ENCODE data around the gene CDC25B. TPM values are rescaled to one million over a fixed set of nuclear protein-coding genes. Genes with fewer than 3 reads are reported as not detected.

Gene CDC25B
- total and polyA plus RNA-seq, 2 of the 13 experiments (the other 11 are each of a cell fraction or from before 2014, with no cell fraction given) = 14.5 to 19.4 TPM

- TF ChIP-seq ARID5B (CRISPR knock-in tag; IDR thresholded peaks at IDR 0.05) = no peak
- TF ChIP-seq ELF1 (CRISPR knock-in tag; IDR thresholded peaks at IDR 0.05) = no peak
- 0 out of 2 replicates have a peak, but pooled peaks have one; percentile 9 for TF ChIP-seq ATF7-NPFF (CRISPR knock-in tag; IDR thresholded peaks at IDR 0.05; ENCODE audit: low read depth)
- TF ChIP-seq BRCA1 (CRISPR knock-in tag; IDR thresholded peaks at IDR 0.05) = no peak
- peak; percentile 67; the same call in 1 of the 2 replicates for TF ChIP-seq AHR (CRISPR knock-in tag; IDR thresholded peaks at IDR 0.05)
- TF ChIP-seq MEIS2 (CRISPR knock-in tag; IDR thresholded peaks at IDR 0.05) = no peak; the same call in 1 of the 2 replicates
- TF ChIP-seq ZNF879 (CRISPR knock-in tag; IDR thresholded peaks at IDR 0.05) = no peak
- no peak; the same call in 1 of the 2 replicates for TF ChIP-seq ZBTB34 (CRISPR knock-in tag; IDR thresholded peaks at IDR 0.05)
- TF ChIP-seq ZNF7 (CRISPR knock-in tag; IDR thresholded peaks at IDR 0.05) = no peak
- no peak for TF ChIP-seq MIER2 (CRISPR knock-in tag; IDR thresholded peaks at IDR 0.05)
- TF ChIP-seq GABPA (IDR thresholded peaks at IDR 0.05; ENCODE audit: low read depth, low read length) = no peak
- TF ChIP-seq GABPA (CRISPR knock-in tag; IDR thresholded peaks at IDR 0.05; ENCODE audit: low read depth) = no peak
- TF ChIP-seq RXRA (CRISPR knock-in tag; IDR thresholded peaks at IDR 0.05) = no peak
- peak; percentile 30; the same call in 1 of the 2 replicates for TF ChIP-seq ZNF766 (CRISPR knock-in tag; IDR thresholded peaks at IDR 0.05; ENCODE audit: borderline replicate concordance)
- 0 out of 2 replicates have a peak, but pooled peaks have one; percentile 33 for TF ChIP-seq GLI4 (CRISPR knock-in tag; IDR thresholded peaks at IDR 0.05; ENCODE audit: borderline replicate concordance)
- no peak for TF ChIP-seq NFYC (CRISPR knock-in tag; IDR thresholded peaks at IDR 0.05)
- TF ChIP-seq ELF3 (CRISPR knock-in tag; IDR thresholded peaks at IDR 0.05) = peak; percentile 17; the same call in 1 of the 2 replicates
- 0 out of 2 replicates have a peak, but pooled peaks have one; percentile 25 for TF ChIP-seq ZNF547 (CRISPR knock-in tag; IDR thresholded peaks at IDR 0.05)
- peak; percentile 92 for TF ChIP-seq EZH2 (conservative IDR thresholded peaks at IDR 0.05; ENCODE audit: low read depth, low read length)
- TF ChIP-seq ZEB1 (IDR thresholded peaks at IDR 0.05; ENCODE audit: insufficient replicate concordance, low read depth) = no peak
- peak; percentile 6; the same call in 1 of the 2 replicates for TF ChIP-seq ZSCAN25 (CRISPR knock-in tag; IDR thresholded peaks at IDR 0.05)
- TF ChIP-seq KDM5B (CRISPR knock-in tag; IDR thresholded peaks at IDR 0.05; ENCODE audit: borderline replicate concordance) = peak; percentile 38; the same call in 1 of the 2 replicates
- TF ChIP-seq FOXO1 (CRISPR knock-in tag; IDR thresholded peaks at IDR 0.05) = no peak
- TF ChIP-seq DPF2 (CRISPR knock-in tag; IDR thresholded peaks at IDR 0.05; ENCODE audit: borderline replicate concordance, low read depth) = no peak
- TF ChIP-seq EEA1 (CRISPR knock-in tag; IDR thresholded peaks at IDR 0.05; ENCODE audit: borderline replicate concordance) = peak; percentile 43; the same call in 1 of the 2 replicates
These were observed 18.1 kb upstream of the CDC25B start (continued) for GRCh38 chr20:3777716-3778629.

Data from HepG2 (cell line).